Measurements from ENCODE around the gene ATMIN.

Gene ATMIN

GRCh38 chr16:81006211-81006812 lies 29.3 kb upstream of the ATMIN start:
- no peak for FAIRE-seq

- FAIRE-seq = no peak
Measured at GRCh38 chr16:81006813-81007695, 28.6 kb upstream of the ATMIN start, which contains the start of the genes CENPN and CMC2. Gene CENPN (plus strand): TSS chr16:81007214. CDS start chr16:81011940, 4,726 bp downstream. Gene CMC2 (minus strand): TSS chr16:81006885. CDS start chr16:80997394, 9,491 bp downstream.

- no peak for FAIRE-seq
Measured at GRCh38 chr16:81008505-81008789, 27.2 kb upstream of the ATMIN start.

- no peak for FAIRE-seq
Measured at GRCh38 chr16:81012974-81013373, 22.7 kb upstream of the ATMIN start.

GRCh38 chr16:81014672-81015071 lies 21.0 kb upstream of the ATMIN start:
- no peak for FAIRE-seq

- no peak for FAIRE-seq
Measured at GRCh38 chr16:81018496-81018895, 17.1 kb upstream of the ATMIN start.

GRCh38 chr16:81026429-81026828 lies 9.2 kb upstream of the ATMIN start:
- FAIRE-seq = no peak

- no peak for FAIRE-seq
Measured at GRCh38 chr16:81029930-81030604, 5.6 kb upstream of the ATMIN start.

GRCh38 chr16:81035975-81036750 lies 521 bp downstream of the ATMIN start:
- no peak for FAIRE-seq

- no peak for FAIRE-seq
Measured at GRCh38 chr16:81036751-81037350, 1.2 kb downstream of the ATMIN start.

GRCh38 chr16:81040131-81040530 lies 4.5 kb downstream of the ATMIN start:
- no peak for FAIRE-seq

GRCh38 chr16:81040842-81041241 lies 5.2 kb downstream of the ATMIN start:
- FAIRE-seq = no peak

- no peak for FAIRE-seq
Measured at GRCh38 chr16:81041696-81042095, 6.1 kb downstream of the ATMIN start.

- FAIRE-seq = no peak
Measured at GRCh38 chr16:81042821-81043220, 7.2 kb downstream of the ATMIN start.

- no peak for FAIRE-seq
Measured at GRCh38 chr16:81053761-81054160, 18.1 kb downstream of the ATMIN start.

- FAIRE-seq = no peak
Measured at GRCh38 chr16:81060576-81061306, 25.1 kb downstream of the ATMIN start.

- FAIRE-seq = no peak
Measured at GRCh38 chr16:81061307-81061640, 25.6 kb downstream of the ATMIN start.

GRCh38 chr16:81061871-81062608 lies 26.4 kb downstream of the ATMIN start:
- FAIRE-seq = no peak

- no peak for FAIRE-seq
Measured at GRCh38 chr16:81066681-81067080, 31.0 kb downstream of the ATMIN start.

- no peak for FAIRE-seq
Measured at GRCh38 chr16:81067166-81067565, 31.5 kb downstream of the ATMIN start.

- no peak for FAIRE-seq
Measured at GRCh38 chr16:81069063-81069462, 33.4 kb downstream of the ATMIN start.
